Astrocyte of the spinal cord (primary cell): Measurements from ENCODE around the gene AGAP1.

Experiments used
- DNase-seq: peaks from one replicate; pipeline ENCODE4 v3.0.0; 2011; ENCODE audit warnings: low read depth, low spot score
- H3K4me3 ChIP-seq: 2 replicates; pipeline ENCODE4 v1.5.1; 2011; ENCODE audit warnings: low read depth, mild to moderate bottlenecking, low read length, moderate library complexity
- CTCF ChIP-seq: IDR thresholded peaks from 2 replicates; pipeline ENCODE4 v1.5.1; 2012; ENCODE audit warnings: low read depth, mild to moderate bottlenecking, low read length, inconsistent platforms
- in situ Hi-C: cut with HindIII; loops from 2 replicates; pipeline ENCODE4 v1.10.0; 2017; ENCODE audit warnings: low sequenced_read_pairs

The AGAP1 gene

GRCh38 chr2:236160366-236161081 is 666.7 kb downstream of the AGAP1 start:
- in situ Hi-C loops = no loop called here
- no peak overlapping the region for H3K4me3 ChIP-seq
- TF ChIP-seq CTCF = no peak
- DNase-seq = no peak

- in situ Hi-C loops = no loop called here
- no peak for DNase-seq
- no peak overlapping the region for H3K4me3 ChIP-seq
- no peak for TF ChIP-seq CTCF
Measured at GRCh38 chr2:236161082-236161462, 667.2 kb downstream of the AGAP1 start.

GRCh38 chr2:236161531-236161930 is 667.7 kb downstream of the AGAP1 start:
- no peak for TF ChIP-seq CTCF
- no peak overlapping the region for H3K4me3 ChIP-seq
- DNase-seq = no peak
- in situ Hi-C loops = no loop called here

GRCh38 chr2:236162031-236162845 is 668.4 kb downstream of the AGAP1 start:
- TF ChIP-seq CTCF = no peak
- DNase-seq = no peak
- no peak overlapping the region for H3K4me3 ChIP-seq
- in situ Hi-C loops = no loop called here

- H3K4me3 ChIP-seq = peak overlapping the region; percentile 17
- TF ChIP-seq CTCF = no peak
- no peak for DNase-seq
- in situ Hi-C loops = no loop called here
Measured at GRCh38 chr2:236162882-236163470, 669.1 kb downstream of the AGAP1 start.

- DNase-seq = no peak
- no peak for TF ChIP-seq CTCF
- in situ Hi-C loops = no loop called here
- peak overlapping the region; percentile 33 for H3K4me3 ChIP-seq
Measured at GRCh38 chr2:236163471-236164200, 669.8 kb downstream of the AGAP1 start.
